GM19240 (cell line): Measurements from ENCODE around the gene CDR2.

Experiments
- DNase-seq: peaks from one replicate; pipeline ENCODE4 v3.0.0; 2011; ENCODE audit warnings: low spot score; ENCODE audit not compliant: insufficient read length

The CDR2 gene

DNA sequence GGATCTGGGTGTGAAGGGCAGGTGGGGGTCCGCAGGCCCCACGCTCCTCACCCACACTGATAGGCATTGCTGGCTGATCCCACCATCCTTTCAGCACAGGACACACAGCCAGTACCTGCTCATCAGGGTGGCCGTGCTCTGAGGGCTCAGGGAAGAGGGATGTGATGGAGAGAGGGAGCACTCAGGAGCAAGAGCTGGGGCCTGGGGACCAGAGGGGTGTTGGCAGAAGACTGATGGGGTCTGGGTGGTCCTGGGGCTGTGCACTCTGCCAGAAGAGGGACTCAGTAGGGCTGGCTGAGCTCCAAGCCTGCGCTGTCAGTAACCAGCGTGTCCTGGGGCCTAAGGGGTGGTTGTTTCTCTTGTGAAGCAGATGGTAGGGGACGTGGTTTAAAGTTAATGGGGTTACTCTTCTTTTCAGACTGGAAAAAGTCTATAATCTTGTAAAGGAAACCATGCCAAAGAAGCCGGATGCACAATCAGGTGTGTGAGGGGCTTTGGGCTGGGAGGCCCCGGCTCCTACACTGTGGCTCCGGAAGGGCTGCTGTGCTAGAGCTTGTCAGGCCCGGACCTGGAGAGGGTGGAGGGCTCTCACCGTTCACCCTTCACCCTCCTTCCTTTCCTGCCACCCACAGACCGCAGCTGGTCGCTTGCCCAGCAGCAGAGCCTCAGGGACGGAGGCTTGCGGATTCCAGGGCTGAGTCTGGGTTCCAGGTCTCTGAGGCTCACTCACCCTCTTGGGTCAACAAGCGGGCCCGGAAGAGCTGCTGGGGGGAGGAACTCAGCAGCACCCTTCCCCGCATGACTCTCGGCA is 49.4 kb downstream of the CDR2 start:
- no peak for DNase-seq

DNA sequence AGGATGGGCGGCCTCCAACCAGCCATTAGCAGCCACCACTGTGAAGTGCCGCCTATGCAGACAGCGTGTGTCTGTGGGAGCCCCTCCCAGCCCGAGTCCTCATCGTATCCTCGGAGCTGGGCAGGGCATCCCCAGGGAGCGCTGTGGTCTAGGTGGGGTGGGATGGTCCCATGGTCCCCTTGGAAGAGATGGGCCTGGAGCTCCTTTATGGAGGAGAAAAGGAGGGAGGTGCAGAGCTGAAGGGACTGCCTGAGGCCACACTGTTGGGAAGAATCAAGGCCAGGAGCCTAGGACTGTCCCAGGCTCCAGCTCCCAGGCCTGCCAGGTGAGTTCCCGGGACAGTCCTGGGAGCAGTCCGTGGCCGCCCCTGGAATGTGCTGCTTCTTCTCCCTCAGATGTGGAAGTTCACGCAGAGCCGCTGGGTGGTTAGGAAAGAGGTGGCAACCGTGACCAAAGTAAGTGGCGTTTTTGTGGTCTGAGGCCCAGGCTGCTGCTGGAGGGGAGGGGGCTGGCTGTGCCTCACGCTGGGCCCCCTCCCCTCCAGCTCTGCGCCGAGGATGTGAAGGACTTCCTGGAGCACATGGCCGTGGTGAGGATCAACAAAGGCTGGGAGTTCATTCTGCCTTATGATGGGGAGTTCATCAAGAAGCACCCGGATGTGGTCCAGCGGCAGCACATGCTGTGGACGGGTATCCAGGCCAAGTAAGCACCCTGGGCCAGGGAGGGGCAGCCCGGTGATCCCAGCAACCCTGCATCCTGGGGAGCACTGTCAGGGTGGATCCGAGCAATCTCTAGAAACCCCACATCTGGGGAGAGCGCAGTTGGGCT is 50.2 kb downstream of the CDR2 start:
- DNase-seq, result no peak

DNA sequence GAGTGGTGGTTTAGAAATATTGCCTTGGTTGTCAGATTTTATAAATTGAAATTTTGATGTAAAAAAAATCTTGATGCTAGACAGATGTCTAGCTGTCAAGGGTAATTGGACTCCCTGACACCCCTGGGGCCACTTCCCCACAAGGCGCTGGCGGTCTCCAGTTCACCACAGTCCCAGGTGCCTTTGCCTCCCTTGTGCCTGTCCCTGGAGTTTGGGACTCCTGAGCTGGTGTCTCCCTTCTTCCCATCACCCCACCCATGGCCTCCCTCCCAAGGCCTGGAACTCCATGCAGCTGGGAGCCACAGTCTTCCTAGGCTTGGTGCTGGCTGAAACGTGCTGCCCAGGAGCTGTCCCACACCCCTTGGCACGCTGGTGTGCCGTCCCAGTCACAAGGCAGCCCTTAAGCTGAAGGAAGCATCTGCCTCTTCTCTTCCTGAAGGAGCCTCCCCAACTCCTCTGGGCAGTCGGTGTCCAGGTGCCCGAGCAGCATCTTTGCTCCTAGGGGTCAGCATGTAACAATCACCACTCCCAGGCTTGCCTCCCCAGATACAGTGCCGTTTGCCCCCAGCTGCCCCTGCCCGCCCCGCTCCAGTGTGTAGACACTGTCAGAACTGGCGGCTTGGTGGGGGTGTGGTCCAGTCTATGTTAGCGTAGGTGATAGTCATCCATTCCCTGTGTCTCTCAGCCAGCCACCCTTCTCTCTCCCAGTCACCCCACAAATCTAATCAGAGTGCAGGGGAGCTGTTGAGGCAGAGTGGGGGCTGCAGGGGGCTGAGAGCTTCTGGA is 51.1 kb downstream of the CDR2 start:
- DNase-seq, result no peak

DNA sequence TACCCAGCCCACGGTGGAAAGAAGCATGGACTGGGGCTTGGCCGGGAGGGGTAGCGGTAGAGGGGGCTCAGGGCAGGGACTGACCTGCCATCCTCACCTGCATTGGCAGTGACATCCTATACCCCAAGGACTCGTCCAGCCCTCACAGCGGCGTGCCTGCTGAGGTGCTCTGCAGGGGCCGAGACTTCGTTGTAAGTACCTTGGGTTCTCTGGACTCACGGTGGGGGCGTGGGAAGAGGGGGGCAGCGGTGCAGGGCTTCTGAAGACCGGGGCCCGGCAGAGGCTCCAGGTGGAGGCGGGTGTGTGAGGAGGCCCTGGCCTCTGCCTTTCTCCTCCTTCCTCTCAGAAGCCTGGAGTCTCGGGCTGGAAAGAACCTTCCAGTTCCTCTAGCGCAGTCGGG is 51.7 kb downstream of the CDR2 start:
- DNase-seq, result no peak

GRCh38 chr16:22322021-22322471 is 52.4 kb downstream of the CDR2 start:
- DNase-seq, result no peak

DNA sequence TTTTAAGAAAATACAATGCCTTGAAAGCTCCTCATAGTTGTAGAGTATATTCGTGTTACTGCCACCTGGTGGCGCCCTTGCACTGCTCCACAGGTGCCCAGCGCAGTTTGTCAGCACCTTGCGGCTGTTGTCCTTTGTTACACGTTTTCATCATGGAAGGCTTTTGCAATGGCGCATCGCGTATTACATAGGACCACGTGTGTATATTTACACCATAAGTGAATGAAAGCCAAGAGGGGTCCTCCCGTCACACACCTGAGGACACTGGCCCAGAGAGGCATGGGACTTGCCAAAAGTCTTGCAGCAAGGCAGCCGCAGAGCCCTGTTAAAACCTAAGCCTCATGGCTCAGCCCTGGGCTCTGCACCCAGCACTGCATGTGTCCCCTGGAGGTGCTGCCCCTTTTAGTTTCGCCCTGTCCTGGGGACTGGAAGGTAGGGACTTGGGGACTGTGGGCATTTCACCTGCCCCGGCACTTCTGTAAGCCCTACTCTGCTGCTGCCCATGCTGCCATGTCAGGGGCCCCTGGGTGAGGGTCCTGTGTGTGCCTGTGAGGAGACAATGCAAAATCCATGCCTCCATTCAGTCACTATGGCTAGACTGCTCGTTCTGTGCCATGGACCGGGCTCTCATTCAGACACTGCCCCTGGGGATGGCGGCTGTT is 52.9 kb downstream of the CDR2 start:
- DNase-seq, result peak; percentile 69

- no peak for DNase-seq
Observed at GRCh38 chr16:22320572-22321339, 53.7 kb downstream of the CDR2 start.

- DNase-seq, result peak; percentile 36
Observed at GRCh38 chr16:22318690-22319358, 55.6 kb downstream of the CDR2 start.

DNA sequence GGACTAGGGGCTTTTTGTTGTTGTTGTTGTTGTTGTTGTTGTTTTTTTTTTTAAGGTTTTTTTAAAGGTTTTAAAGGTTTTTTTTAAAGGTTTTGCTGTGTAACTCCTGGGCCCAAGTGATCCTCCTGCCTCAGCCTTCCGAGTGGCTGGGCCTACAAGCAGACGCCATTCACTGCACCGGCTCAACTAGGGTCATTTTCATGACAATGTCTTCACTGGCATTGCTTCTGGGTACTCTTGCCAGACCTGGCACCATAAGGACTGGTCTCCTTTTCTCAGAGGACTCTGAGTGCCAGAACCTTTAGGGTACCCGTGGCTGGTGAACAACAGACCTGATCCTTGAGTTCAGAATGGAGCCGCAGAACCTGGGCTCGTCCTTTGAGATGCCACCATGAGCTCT is 56.8 kb downstream of the CDR2 start:
- no peak for DNase-seq

DNA sequence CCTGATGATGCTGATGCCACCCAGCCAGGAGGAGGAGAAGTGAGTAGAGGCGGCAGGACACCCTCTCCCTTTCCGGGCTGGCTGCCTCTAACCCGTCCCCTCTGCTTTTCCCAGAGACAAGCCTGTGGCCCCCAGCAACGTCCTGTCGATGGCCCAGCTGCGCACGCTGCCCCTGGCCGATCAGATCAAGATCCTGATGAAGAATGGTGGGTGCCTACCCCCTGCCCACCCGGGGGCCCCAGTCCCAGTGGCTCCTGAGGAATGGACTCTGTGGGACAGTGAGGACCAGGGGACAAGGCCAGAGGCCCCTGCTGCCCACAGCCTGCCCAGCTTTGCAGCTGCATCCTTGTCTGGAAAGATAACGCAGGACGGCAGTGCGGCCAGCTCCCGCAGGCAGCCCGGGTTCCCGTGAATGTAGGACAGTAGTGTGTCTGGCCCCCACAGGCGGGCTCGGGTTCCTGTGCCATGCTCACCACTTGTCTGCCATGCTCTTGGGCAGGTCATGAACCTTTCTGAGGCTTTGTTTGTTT is 57.4 kb downstream of the CDR2 start:
- DNase-seq, result no peak

GRCh38 chr16:22316411-22316811 is 58.0 kb downstream of the CDR2 start:
- no peak for DNase-seq

DNA sequence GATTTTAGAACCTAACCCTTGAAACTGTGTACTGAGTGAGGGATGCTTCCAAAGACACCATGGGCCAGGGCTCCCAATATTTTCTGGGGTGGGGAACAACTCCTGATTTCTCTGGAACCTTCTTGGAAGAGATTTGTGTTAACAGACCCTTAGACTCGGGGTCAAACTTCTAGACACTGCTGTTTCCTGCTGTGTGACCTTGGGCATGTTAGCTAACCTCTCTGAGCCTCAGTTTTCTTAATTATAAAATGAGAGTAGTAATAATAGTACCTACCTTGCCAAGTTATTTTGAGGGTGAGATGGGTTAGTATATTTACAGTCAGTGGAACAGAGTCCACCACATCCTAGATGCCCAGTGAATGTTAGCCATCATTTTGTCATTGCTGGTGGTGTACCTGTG is 58.4 kb downstream of the CDR2 start:
- no peak for DNase-seq

DNA sequence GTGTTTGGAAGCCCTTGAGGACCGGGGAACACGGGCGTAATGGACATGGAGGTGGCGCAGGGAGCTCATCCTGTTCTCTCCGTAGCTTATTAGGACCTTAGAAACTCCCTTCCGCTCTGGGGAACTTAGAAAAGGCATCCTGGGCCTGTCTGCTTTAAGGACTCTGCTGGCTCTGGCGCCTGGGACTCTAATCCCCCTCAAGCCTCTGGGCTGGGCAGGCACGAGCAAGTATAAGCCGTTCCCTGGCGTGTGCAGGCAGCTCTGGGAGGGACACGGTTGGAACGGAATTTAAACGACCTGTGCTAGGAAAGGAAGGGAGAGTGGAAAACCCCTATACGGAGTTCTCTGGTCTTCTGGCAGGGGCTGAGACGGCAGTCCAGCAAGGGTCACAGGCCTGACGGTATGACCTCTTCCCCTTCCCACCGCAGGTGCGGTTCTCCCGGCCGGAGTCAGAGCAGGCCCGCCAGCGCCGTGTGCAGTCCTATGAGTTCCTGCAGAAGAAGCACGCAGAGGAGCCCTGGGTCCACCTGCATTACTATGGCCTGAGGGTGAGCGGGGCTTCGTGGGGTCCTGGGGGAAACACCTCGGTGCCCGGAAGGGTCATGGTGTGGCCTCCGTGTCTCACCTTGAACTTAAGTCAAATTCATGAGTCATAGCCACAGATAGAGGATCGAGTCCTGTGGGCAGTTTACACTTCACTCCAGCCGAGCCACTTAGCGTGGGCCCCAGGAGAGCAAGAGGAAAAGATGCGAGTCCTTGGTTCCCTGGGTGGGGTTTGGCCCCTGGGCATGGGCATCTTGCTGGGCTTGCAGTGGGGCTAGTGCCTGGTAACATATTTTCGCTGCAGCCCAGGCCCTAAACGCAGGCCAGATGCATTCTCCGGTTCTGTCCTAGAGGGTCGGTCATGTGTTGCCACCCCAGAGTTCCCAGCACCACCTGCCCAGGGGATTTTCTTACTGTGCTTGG is 59.5 kb downstream of the CDR2 start:
- DNase-seq, result no peak

DNA sequence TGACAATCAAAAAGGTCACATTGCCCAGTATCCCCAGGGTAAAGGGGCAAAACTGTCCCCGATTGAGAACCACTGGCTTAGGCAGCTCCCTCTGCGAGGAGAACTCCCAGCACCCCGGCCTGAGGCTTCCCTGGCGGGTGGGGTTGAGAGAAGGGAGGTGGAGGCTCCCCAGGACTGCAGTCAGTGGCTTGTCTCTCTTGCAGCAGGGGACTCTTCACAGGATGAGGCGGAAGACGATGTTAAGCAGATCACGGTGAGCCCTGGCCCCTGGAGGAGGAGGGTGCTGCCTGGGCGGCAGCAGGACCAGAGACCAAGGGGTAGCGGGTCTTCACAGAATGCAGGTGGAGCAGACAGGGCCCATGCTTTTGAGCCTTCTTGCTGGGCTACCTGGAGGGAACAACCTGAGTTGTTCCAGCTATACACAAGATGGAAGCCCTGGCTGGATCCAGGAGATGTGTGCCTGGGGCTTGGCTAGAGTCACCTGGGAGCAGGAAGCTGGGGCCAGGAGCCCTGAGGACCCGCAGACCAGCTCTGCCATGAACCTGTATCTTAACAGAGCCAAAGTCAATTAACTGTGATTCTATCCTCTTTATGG is 60.4 kb downstream of the CDR2 start:
- DNase-seq, result no peak

DNA sequence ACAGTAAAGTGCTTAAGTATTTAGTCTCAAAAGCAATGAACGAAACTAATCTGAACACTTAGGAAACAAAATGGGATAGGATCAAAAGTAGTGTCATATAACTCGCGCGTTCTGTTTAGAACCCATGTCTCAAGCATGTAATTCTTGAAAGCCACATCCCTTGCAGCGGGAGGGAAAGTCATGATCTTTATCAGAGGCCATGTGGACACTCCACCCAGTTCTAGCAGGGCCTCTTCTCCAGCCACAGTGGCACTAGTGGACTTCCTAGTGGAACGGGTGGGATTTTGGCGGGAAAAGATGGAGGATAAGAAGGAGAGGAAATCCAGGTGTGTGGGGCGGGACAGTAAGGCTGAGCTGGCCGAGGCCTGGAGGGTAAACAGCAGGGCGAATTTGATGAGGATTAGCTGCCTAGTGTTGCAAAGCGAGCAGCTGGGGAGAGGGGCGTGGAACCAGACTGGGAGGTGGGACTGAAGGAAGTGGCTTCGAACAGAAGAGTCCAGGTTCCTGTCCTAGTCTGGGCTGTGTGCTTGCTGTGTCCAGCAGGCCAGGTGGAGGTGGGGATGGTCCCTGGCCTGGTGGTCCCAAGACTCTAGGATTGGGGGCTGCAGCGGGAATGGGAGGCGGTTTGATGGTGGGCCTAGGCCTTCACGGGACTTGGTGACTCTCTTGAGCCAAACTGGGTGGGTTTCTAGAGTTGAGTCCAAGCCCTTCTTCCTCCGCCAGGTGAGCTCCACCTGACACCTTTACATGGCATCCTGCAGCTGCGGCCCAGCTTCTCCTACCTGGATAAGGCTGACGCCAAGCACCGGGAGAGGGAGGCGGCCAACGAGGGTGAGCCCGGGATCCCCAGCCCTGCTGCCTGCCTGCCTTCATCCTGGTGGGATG is 61.3 kb downstream of the CDR2 start:
- DNase-seq, result no peak

DNA sequence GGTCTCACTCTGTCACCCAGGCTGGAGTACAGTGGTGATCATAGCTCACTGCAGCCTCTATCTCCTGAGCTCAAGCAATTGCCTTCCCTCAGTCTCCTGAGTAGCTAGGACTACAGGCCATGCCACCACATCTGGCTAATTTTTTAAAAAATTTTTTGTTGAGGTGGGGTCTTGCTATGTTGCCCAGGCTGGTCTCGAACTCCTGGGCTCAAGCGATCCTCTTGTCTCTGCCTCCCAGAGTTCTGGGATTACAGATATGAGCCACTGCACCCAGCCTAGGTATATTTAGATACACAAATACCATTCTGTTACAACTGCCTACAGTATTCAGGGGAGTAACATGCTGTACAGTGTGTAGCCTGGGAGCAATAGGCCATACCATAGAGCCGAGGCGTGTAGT is 62.9 kb downstream of the CDR2 start:
- DNase-seq, result no peak
